ENCODE results near the gene HIVEP1.

The HIVEP1 gene

DNA sequence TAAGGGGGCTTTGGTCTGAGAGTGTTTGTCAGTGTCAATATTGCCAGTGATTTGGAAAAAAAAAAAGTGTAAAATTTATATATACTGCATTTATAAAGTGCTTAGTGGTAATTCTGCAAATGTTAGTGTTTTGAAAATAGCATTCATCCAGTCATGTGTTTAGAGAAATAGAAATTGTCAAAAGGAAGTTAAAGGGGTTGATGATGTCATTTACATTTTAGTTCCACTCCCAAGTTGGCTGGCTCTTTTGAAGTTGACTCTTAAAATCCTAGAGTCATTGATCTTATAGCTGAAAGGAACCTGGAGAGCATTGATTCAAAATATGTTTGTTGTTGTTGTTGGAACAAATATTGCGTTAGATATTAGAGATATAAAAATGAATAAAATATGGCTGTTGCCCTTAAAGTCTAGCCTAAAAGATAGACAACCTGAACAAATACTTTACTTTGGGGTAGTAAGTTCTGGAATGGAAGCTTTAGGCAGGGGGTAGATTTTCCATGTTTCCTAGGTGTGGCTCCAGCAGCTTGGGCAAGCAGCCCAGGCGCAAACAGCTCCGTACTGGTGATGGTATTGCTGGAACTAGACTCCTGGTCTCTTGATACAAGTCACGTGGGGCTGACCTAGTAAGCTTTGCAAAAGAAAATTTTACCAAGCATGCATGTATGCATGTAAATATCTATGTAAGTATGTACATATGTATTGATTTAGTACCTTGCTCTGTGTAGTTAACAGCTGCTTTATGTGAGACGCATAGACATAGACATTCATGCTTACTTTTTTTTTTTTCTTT, 46.3 kb downstream of the HIVEP1 start:
- no peak for DNase-seq (ENCODE audit: low read depth)
- TF ChIP-seq, protein P1, sequence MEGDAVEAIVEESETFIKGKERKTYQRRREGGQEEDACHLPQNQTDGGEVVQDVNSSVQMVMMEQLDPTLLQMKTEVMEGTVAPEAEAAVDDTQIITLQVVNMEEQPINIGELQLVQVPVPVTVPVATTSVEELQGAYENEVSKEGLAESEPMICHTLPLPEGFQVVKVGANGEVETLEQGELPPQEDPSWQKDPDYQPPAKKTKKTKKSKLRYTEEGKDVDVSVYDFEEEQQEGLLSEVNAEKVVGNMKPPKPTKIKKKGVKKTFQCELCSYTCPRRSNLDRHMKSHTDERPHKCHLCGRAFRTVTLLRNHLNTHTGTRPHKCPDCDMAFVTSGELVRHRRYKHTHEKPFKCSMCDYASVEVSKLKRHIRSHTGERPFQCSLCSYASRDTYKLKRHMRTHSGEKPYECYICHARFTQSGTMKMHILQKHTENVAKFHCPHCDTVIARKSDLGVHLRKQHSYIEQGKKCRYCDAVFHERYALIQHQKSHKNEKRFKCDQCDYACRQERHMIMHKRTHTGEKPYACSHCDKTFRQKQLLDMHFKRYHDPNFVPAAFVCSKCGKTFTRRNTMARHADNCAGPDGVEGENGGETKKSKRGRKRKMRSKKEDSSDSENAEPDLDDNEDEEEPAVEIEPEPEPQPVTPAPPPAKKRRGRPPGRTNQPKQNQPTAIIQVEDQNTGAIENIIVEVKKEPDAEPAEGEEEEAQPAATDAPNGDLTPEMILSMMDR (IDR thresholded peaks at IDR 0.05; ENCODE audit: low read length, missing control alignments) = no peak
- no peak overlapping the region for H3K4me3 ChIP-seq (replicated peaks; ENCODE audit: low read depth, low read length)

DNA sequence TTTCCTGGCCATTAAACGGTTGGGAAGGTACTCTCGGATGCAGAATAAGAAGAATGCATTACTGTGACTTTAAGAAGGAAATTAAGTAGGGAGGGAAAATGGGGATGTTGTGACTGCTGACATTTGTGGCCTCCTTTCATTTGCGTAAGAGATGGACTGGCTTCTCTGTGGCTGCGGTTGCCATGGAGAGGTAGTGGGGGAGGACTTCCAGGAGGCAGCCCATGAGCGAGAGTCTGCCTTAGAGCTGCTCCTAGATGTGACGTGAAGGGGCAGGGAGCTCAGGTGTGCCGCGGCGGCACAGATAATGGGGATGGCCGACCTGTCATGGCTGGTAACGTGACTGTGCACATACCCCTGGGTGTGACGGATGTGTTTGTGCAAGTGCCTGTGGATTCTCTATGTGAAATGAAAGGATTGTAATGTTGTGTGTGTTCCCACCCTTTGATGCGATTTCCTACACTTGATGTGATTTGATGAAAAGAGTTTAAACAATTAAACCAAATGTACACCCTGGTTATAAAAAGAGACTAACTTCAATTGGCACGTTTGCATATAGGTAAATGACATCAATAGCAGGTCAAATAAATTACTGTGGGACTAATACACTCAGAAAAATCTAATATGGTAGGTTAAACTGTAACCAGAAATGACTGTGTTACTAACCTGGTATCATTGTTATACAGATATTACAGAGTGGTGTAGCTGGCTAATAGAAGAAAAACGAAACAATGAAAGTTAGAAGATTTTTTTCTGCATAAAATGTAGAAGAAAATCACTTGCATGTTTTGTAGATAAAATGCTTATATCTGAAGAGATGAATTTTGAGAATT, 48.9 kb downstream of the HIVEP1 start:
- H3K4me3 ChIP-seq (replicated peaks; ENCODE audit: low read depth, low read length) = no peak overlapping the region

DNA sequence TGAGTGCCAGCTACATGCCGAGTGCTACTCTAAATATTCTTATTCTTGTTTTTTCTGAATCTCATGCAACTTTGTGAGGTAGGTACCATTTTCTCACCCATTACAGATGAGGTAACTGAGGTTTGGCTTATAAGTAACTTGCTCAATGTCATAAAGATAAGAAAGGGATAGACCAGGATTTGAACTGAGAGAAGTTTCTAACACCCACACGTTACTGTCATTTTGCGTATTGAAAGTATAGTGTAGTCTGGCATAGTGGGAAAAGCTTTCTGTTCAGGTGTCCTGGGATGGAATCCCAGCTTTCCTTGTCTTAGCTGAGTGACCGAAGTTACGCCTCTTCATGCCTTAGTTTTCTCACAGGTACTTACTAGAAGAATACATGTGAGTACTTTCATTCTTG, 50.5 kb downstream of the HIVEP1 start:
- DNase-seq (ENCODE audit: low read depth) = no peak
- TF ChIP-seq, protein P1 (IDR thresholded peaks at IDR 0.05; ENCODE audit: low read length, missing control alignments) = no peak

More for the DNA sequence above, 48.9 kb downstream of the HIVEP1 start:
- DNase-seq (ENCODE audit: low read depth) = peak; percentile 77
- TF ChIP-seq, protein P1 (IDR thresholded peaks at IDR 0.05; ENCODE audit: low read length, missing control alignments) = no peak

DNA sequence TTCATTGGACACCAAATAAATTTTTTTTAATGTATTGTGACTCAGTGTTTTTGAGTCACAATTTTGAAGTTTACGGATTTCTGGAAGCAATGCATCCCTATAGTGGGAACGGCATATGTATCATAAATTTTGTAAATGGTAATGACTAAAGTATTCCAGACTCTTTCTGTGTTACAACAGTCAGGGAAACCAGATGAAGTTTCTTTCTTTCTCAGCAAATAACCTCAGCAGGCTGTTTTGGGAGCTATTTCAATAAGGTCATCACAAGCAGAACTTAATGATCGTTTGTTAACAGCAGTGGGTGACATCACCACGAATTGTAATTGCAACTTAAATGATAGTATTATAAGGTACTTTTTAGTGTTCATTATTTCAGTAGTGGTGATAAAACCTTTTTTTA, 52.0 kb downstream of the HIVEP1 start:
- H3K4me3 ChIP-seq (replicated peaks; ENCODE audit: low read depth, low read length) = no peak overlapping the region
- DNase-seq (ENCODE audit: low read depth) = no peak
- TF ChIP-seq, protein P1 (IDR thresholded peaks at IDR 0.05; ENCODE audit: low read length, missing control alignments) = no peak

More for the DNA sequence above, 50.5 kb downstream of the HIVEP1 start:
- H3K4me3 ChIP-seq (replicated peaks; ENCODE audit: low read depth, low read length) = no peak overlapping the region

DNA sequence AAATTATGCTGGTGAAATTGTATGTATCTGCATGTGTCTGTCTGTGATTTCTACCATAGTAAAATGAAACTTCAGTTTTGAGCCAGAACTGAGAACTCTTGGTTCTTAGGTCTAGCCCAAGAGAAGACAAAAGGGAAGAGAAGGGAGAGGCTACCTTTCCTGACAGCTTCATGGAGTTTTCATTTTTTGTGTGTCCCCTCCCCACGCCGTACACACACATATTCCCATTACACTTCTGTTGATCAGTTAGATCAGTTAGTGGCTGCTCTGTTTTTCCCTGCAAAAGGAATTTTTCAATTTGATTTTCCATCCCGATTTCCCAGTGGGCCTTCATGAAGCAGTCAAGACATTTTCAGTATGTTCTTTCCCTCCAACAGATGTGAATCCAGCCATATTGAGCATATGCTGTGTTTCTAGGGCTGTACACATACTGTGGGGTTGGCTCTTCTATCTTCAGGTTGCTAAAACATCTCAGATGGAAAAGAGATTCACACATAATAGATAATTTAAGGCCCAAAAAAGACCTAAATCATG, 52.5 kb downstream of the HIVEP1 start:
- no peak for DNase-seq (ENCODE audit: low read depth)
- no peak overlapping the region for H3K4me3 ChIP-seq (replicated peaks; ENCODE audit: low read depth, low read length)
- TF ChIP-seq, protein P1 (IDR thresholded peaks at IDR 0.05; ENCODE audit: low read length, missing control alignments) = no peak

DNA sequence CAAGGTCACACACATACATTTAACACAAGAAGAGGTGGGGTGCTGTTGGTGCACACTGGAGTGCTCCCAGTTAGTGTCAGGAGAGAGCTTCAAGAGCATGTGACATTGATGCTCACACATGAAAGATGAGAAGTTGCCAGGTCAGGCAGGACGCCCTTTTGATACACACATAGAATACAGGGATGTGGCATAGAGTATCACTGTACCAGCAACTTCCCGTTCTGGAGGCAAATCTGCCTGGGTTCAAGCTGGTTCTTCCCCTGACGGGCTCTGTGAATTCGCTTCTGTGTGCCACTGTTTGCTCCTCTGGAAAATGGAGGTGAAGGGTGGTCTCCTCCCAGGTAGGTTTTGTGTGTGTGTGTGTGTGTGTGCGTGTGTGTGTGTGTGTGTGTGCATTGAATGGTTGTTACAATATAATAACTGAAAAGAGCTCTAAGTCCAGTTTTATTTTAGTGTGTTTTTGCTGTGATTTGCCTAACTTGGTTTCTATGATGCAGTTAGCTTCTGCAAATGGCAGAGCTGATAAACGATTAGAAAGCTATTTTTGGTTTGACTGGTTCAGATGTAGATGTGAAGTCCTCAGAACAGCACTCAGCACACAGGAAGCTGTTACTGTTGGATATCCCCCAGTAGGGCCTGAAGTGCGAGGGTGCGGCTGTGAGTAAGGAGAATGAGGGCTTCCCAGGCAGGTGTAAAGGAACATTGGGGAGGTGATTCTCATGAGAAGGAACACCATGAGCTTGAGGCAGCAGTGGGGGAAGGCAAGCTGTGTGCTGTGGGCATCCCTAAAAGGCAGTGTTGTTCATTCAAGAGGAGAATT, 53.4 kb downstream of the HIVEP1 start:
- TF ChIP-seq, protein P1 (IDR thresholded peaks at IDR 0.05; ENCODE audit: low read length, missing control alignments) = no peak
- no peak overlapping the region for H3K4me3 ChIP-seq (replicated peaks; ENCODE audit: low read depth, low read length)
- DNase-seq (ENCODE audit: low read depth) = no peak

Measured in fibroblast of pulmonary artery (primary cell).